Upper lobe of left lung (tissue), 6 donors: ENCODE measurements around the gene MTCL1. TPM values are rescaled to one million over a fixed set of nuclear protein-coding genes. Genes with fewer than 3 reads are reported as not detected.
A peak's percentile ranks its signal among the peaks of the same experiment; 100 is the strongest.

Experiments
- ATAC-seq, 2 donors: fragments of 200-7000 bp; cut with Tn5 transposase; one replicate each; pipeline ENCODE4 v1.9.1; 2022; ENCODE audit warnings: mild to moderate bottlenecking in 2 of 2, moderate library complexity in 2 of 2; ENCODE audit not compliant: low FRiP score in 2 of 2
- DNase-seq, 2 donors: peaks; one replicate each; pipeline ENCODE4 v3.0.0-alpha.2; 2019 to 2020
- H3K27ac ChIP-seq, 4 donors: fragments of 200-600 bp; sonication (generic); one replicate each; pipeline ENCODE4 v1.5.1; 2016 to 2019
- H3K27me3 ChIP-seq, 4 donors: fragments of 200-600 bp; sonication (generic); one replicate each; pipeline ENCODE4 v1.5.1; 2017 to 2019
- H3K36me3 ChIP-seq, 4 donors: fragments of 200-600 bp; sonication (generic); one replicate each; pipeline ENCODE4 v1.5.1; 2016 to 2019
- H3K4me1 ChIP-seq, 4 donors: fragments of 200-600 bp; sonication (generic); one replicate each; pipeline ENCODE4 v1.5.1; 2018 to 2019
- H3K4me3 ChIP-seq, 4 donors: fragments of 200-600 bp; sonication (generic); one replicate each; pipeline ENCODE4 v1.5.1; 2017 to 2019; ENCODE audit warnings: mild to moderate bottlenecking in 2 of 4, moderate library complexity in 1 of 4
- H3K9me3 ChIP-seq, 4 donors: fragments of 200-600 bp; sonication (generic); one replicate each; pipeline ENCODE4 v1.5.1; 2018 to 2019
- CTCF ChIP-seq, 6 experiments: fragments of 450-650 bp in 4 of 6; fragments of 200-600 bp in 2 of 6; sonication (generic) in 2 of 6; IDR thresholded peaks; one replicate each; pipeline ENCODE4 v1.5.1; 2016 to 2019; ENCODE audit warnings: antibody characterized with exemption in 6 of 6
- EP300 ChIP-seq, 4 donors: sonication (generic); formaldehyde crosslinking; IDR thresholded peaks; one replicate each; pipeline ENCODE4 v1.5.1; 2017; ENCODE audit warnings: antibody characterized with exemption in 4 of 4, control low read depth in 2 of 4
- POLR2A ChIP-seq, 4 donors: fragments of 450-650 bp; IDR thresholded peaks; one replicate each; pipeline ENCODE4 v1.5.1; 2016 to 2017; ENCODE audit warnings: antibody characterized with exemption in 4 of 4, mild to moderate bottlenecking in 2 of 4
- POLR2AphosphoS5 ChIP-seq, 2 donors: sonication (generic); formaldehyde crosslinking; IDR thresholded peaks; one replicate each; pipeline ENCODE4 v1.5.1; 2017; ENCODE audit warnings: antibody characterized with exemption in 2 of 2
- WGBS, 2 donors: methylation state at CpG; one replicate each; pipeline ENCODE4 v1.1.5; 2017 to 2018; 5-methylcytosine and 5-hydroxymethylcytosine counted together
- total RNA-seq, 6 donors: library from RNA; depleted of rRNA in 4 of 6; stranded (reverse); fragments of >200 nt in 4 of 6; gene quantifications; one replicate each; pipeline versions ENCODE4 v1.1.0 to v1.2.1, GENCODE V29; 2016 to 2021
- donor health status: DM: no; HTN: no; CAD: no; lungs with moderate emphysema.
- donor health status: DM: no; HTN: yes; CAD: no; lungs with severe emphysema.

Gene MTCL1
- total RNA-seq, 6 donors from 2014 or later, result 4.5 to 17.9 (median 8.1) TPM

GRCh38 chr18:8785855-8786482 lies 80.6 kb downstream of the MTCL1 start:
- ATAC-seq (no peak), DNase-seq (peak in 1 of 2 donors; percentile 68)
- Histone ChIP-seq H3K4me1 (peaks cover 0 to 6% (median 0%) of the 10 kb centered on the region in 4 donors), H3K4me3 (no peak overlapping the region), H3K27me3 (no peaks in the 10 kb centered on the region), H3K9me3 (no peaks in the 10 kb centered on the region), H3K36me3 (no peaks in the 10 kb centered on the region), H3K27ac (no peak overlapping the region)
- no peak for TF ChIP-seq POLR2A (IDR thresholded peaks at IDR 0.05)
- no peak for TF ChIP-seq CTCF (IDR thresholded peaks at IDR 0.05)
- no peak for TF ChIP-seq POLR2AphosphoS5 (IDR thresholded peaks at IDR 0.05)
- TF ChIP-seq EP300 (IDR thresholded peaks at IDR 0.05), result no peak
- 92 to 94% methylated on average over 26 to 30 of the region's 30 CpGs for WGBS, 2 donors

- no peaks in the 10 kb centered on the region for H3K27me3 ChIP-seq
- TF ChIP-seq EP300 (IDR thresholded peaks at IDR 0.05), result no peak
- 67 to 73% methylated on average over 17 of the region's 17 CpGs for WGBS, 2 donors
- no peaks in the 10 kb centered on the region for H3K9me3 ChIP-seq
- H3K36me3 ChIP-seq, result no peaks in the 10 kb centered on the region
- DNase-seq, result no peak
- ATAC-seq, result peak in 1 of 2 donors; percentile 33
- no peak overlapping the region for H3K27ac ChIP-seq
- H3K4me1 ChIP-seq, result peaks cover 0 to 6% (median 0%) of the 10 kb centered on the region in 4 donors
- no peak overlapping the region for H3K4me3 ChIP-seq
These were observed 81.4 kb downstream of the MTCL1 start for GRCh38 chr18:8786483-8787370.

- peaks cover 0 to 6% (median 0%) of the 10 kb centered on the region in 4 donors for H3K4me1 ChIP-seq
- no peak overlapping the region for H3K27ac ChIP-seq
- peak in 1 of 2 donors; percentile 39 for DNase-seq
- WGBS, 2 donors, result 92 to 96% methylated on average over 6 of the region's 6 CpGs
- TF ChIP-seq POLR2AphosphoS5 (IDR thresholded peaks at IDR 0.05) (no peak), CTCF (IDR thresholded peaks at IDR 0.05) (no peak)
- H3K4me3 ChIP-seq, result no peak overlapping the region
- ATAC-seq, result no peak
- no peaks in the 10 kb centered on the region for H3K27me3 ChIP-seq
- no peaks in the 10 kb centered on the region for H3K9me3 ChIP-seq
- H3K36me3 ChIP-seq, result no peaks in the 10 kb centered on the region
These were observed 82.0 kb downstream of the MTCL1 start for GRCh38 chr18:8787371-8787670.

- ATAC-seq, result no peak
- H3K27ac ChIP-seq, result no peak overlapping the region
- H3K4me3 ChIP-seq, result no peak overlapping the region
- TF ChIP-seq POLR2AphosphoS5 (IDR thresholded peaks at IDR 0.05) (no peak), CTCF (IDR thresholded peaks at IDR 0.05) (no peak), POLR2A (IDR thresholded peaks at IDR 0.05) (no peak), EP300 (IDR thresholded peaks at IDR 0.05) (no peak)
- H3K4me1 ChIP-seq, result peaks cover 0 to 6% (median 0%) of the 10 kb centered on the region in 4 donors
- no peaks in the 10 kb centered on the region for H3K36me3 ChIP-seq
- no peaks in the 10 kb centered on the region for H3K27me3 ChIP-seq
- H3K9me3 ChIP-seq, result no peaks in the 10 kb centered on the region
- WGBS, 2 donors, result 91 to 97% methylated on average over 6 of the region's 6 CpGs
- DNase-seq, result no peak
These were observed 82.4 kb downstream of the MTCL1 start for GRCh38 chr18:8787794-8788193.

- Histone ChIP-seq H3K36me3 (no peaks in the 10 kb centered on the region), H3K9me3 (no peaks in the 10 kb centered on the region), H3K4me1 (peaks cover 0 to 6% (median 0%) of the 10 kb centered on the region in 4 donors), H3K4me3 (no peak overlapping the region), H3K27me3 (no peaks in the 10 kb centered on the region), H3K27ac (peak overlapping the region in 1 of 4 donors; percentile 11)
- peak in 1 of 2 donors; percentile 47 for DNase-seq
- ATAC-seq, result no peak
- WGBS, 2 donors, result 71 to 79% methylated on average over 13 of the region's 13 CpGs
- TF ChIP-seq CTCF (IDR thresholded peaks at IDR 0.05), result no peak
- no peak for TF ChIP-seq POLR2A (IDR thresholded peaks at IDR 0.05)
These were observed 83.4 kb downstream of the MTCL1 start for GRCh38 chr18:8788503-8789429.
